Measurements from ENCODE around the gene IRS1. TPM values are rescaled to one million over a fixed set of nuclear protein-coding genes. Genes with fewer than 3 reads are reported as not detected.

IRS1 gene
- total RNA-seq, 1 donor from 2014 or later = 25.3 TPM

DNA sequence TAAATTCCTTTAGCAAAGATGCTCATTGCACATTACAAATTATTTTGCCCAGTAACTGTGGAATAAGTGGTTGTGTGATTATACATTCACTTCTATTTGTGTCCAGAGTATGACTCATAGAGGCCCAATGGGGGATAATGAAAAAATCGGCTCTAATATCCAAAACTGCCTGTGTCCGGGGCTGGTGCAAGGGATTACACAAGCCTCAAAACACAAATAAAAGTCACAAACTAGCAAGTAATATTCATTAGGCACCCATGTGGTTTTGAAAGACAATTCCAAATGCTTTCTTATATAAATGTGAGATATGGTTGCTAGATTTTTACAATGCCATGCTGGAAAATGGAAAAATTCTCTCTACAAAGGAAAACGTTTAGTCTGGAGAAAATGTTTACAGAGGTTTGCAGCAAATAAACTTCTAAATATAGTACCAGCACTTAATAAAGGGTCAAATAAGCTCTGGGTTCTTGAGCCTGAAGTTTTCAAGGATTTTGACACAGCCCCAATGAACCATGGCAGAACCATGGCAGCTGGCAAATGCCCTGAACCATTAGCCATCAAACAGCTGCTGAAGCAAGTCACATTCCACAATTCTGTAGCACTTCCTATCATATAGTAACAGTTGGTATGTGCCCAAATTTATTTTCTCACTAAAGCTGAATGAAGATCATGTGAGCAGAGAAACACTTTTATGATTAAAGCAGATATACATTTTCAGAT lies 40.5 kb downstream of the IRS1 start:
- ATAC-seq (peak; percentile 29), DNase-seq (ENCODE audit: low spot score) (no peak)

- ATAC-seq = no peak
These were observed 43.5 kb downstream of the IRS1 start for GRCh38 chr2:226756131-226756530.

GRCh38 chr2:226755631-226756030 lies 44.0 kb downstream of the IRS1 start:
- DNase-seq (ENCODE audit: low spot score) (no peak), ATAC-seq (no peak)

More at GRCh38 chr2:226756131-226756530, 43.5 kb downstream of the IRS1 start:
- no peak for DNase-seq (ENCODE audit: low spot score)

DNA sequence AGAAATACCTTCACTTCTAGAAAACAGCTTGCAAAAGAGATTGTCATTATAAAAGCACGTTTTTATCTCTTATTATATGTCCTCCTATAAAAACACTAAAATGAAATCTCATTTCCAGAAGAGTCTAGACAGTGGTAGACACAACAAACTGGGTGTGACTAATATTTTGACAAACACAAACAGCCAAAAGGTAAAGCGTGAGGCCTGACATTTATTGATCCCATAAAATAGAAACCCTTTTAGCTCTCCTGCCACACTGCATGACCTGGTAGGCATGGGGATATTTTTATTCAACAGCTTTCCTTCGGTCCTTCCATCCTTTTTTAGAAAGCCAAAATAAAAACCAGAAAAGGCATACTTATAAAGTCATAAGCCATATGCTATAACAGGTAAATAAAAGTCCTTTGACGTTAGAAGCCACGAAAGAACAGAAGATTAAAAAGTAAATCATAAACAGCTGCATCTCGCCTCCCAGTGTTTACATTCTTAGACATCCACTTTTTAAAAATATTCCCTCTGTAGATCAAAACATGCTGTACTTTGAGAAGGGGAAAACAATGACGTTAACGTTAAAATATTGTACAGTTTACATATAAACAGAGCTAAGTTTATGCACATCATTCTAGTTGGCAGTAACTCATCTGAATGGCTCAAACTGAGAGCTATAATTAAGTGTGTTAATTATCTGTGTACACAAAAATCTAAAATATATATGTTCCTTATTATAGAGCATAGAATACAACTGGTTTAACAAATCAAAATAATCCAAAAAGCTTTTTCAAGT lies 44.6 kb downstream of the IRS1 start:
- ATAC-seq (no peak), DNase-seq (ENCODE audit: low spot score) (no peak)

DNA sequence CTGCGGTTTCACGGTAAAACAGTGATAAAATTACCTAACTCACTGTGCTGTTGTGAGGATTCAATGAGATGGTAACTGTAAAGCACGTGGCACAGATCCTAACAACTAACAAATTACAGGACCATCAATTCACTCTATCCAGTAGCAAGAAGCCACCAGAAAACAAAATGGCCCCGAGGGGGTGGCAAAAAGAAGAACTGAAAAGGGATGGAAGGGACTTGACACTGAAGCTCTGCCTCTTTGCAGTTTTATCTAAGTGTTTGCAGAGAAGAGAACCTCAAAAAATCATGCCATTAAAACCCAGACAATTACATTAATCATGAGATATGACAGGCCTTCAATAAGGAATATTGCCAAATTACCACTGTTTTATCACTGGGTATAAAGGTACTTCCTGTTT lies 46.7 kb downstream of the IRS1 start:
- ATAC-seq (no peak), DNase-seq (ENCODE audit: low spot score) (no peak)

DNA sequence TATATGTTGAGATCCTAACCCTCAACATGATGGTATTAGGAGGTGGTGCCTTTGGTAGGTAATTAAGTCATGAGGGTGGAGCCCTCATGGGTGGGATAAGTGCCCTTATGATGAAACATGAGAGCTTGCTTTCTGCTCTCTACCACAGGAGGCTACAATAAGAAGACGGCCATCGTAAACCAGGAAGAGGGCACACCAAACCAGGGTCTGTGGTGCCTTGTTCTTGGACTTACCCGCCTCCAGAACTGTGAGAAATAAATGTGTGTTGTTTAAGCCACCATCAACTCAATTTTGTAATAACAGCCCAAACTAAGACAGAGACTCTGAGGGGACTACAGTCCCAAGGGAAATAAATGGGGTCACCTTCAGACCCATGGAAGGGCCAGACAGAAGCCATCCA lies 52.3 kb downstream of the IRS1 start:
- ATAC-seq = no peak
- no peak for DNase-seq (ENCODE audit: low spot score)

- peak; percentile 11 for ATAC-seq
- no peak for DNase-seq (ENCODE audit: low spot score)
These were observed 53.3 kb downstream of the IRS1 start for GRCh38 chr2:226746196-226746800.

GRCh38 chr2:226743915-226744314 lies 55.7 kb downstream of the IRS1 start:
- DNase-seq (ENCODE audit: low spot score) = no peak
- no peak for ATAC-seq

GRCh38 chr2:226742347-226742746 lies 57.3 kb downstream of the IRS1 start:
- DNase-seq (ENCODE audit: low spot score) (peak; percentile 82), ATAC-seq (peak; percentile 68)

- ATAC-seq = no peak
- DNase-seq (ENCODE audit: low spot score) = no peak
These were observed 59.5 kb downstream of the IRS1 start for GRCh38 chr2:226740039-226740648.

GRCh38 chr2:226739545-226740030 lies 60.0 kb downstream of the IRS1 start:
- ATAC-seq = peak; percentile 5
- DNase-seq (ENCODE audit: low spot score) = no peak

- DNase-seq (ENCODE audit: low spot score) (no peak), ATAC-seq (peak; percentile 60)
These were observed 60.6 kb downstream of the IRS1 start for GRCh38 chr2:226738821-226739544.

DNA sequence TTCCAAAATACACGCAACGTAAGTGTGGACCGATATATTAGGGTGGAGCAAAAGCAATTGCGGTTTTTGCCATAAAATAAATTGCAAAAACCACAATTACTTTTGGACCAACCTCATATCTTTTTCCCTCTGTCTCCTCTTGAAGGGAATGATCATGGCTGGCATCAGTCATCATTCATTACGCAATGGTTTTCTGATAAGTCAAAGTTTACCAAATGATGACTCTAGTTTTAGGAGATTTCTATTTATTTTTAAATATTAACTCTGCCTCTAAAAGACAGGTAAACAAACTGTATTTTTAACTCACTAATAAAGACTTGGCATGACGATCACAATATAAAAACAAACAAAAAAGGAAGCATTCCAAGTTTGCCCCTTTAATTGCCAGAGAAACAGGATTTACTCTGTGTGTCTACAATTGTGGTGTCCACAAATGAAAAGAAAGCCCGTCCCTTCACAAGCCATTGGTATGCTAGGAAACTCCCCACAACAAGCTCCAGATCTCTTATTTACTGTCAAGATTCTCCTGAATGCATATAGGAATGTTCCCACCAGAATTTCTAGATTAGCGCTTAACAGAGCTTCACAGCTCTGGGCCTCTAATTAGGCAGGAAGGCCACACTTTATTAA lies 61.3 kb downstream of the IRS1 start:
- no peak for DNase-seq (ENCODE audit: low spot score)
- peak; percentile 46 for ATAC-seq

DNA sequence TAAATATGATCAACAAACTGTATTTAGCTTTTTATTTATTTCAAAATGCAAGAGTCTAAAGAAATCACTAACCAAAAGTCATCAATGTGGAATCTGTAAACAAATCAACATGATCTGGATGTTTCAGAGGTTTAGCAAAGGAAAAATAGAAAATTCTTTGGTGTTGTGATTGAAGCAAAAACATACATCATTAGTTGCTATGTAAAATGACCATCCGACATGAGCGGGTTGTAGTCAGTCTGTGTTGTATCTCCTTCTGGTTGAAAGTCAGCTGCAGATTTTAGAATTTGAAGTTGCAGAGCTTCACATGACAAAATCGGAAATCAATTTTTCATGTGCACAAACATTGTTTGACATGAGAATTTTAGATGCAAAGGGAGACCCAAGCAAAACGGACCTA lies 63.2 kb downstream of the IRS1 start:
- ATAC-seq = no peak
- DNase-seq (ENCODE audit: low spot score) = no peak

- DNase-seq (ENCODE audit: low spot score) (no peak), ATAC-seq (no peak)
These were observed 65.6 kb downstream of the IRS1 start for GRCh38 chr2:226733927-226734564.

DNA sequence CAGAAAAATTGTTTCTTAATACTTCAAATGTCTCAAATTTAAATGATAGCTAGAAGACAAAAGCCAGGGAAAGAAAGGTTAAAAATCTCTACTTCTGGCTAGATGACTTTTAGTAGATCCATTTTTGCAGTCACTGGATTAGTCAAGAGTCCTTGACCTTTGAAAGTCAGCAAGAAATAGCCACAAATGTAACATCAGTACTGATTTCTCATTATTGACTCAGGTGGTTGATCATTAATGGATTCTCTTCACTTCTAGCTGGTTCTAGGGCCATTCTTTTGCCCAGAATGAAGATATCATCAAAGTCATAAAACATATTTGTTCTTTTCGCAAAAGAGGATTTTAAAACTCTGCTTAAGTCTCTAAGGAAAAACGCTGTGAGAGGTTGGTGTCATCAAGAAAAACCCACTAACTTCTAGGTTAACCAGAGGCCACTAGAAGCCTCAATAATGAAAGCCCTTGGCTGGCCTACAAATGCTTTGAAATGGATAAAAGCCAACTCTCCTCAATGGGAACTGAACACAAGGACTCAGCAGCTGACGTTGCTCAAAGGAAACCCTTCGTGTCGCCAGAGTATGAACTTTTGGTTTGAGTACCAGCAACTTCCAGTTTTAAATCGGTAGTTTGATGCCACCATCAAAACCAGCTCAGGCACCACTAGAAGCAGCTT lies 66.3 kb downstream of the IRS1 start:
- peak; percentile 70 for DNase-seq (ENCODE audit: low spot score)
- ATAC-seq = peak; percentile 73

DNA sequence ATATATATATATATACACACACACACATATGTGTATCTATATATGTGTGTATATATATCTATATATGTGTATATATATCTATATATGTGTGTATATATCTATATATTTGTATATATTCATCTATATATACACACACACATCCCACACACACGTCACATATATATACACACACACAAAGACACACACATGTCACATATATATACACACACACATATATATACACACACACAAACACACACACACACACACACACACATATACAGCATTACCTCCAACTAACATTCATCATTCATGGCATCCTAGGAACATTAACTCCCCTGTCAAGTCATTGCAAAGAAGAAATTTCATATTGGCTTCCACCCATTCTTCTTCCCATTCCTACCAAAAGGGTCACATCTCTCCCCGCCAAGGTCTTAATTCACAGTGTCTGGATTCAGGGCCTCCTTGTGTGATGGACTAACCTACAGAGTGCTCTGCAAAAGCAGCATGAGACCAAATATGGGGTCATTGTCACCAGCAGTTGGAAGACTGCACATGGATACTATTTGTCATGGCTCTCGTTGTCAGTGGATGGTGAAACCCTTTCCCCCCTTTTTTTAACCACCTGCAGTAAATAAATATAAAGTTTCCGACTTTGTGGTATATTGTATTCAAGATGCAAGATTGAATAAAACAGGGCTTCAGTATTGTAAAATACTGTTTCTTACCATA lies 67.0 kb downstream of the IRS1 start:
- ATAC-seq (no peak), DNase-seq (ENCODE audit: low spot score) (no peak)

DNA sequence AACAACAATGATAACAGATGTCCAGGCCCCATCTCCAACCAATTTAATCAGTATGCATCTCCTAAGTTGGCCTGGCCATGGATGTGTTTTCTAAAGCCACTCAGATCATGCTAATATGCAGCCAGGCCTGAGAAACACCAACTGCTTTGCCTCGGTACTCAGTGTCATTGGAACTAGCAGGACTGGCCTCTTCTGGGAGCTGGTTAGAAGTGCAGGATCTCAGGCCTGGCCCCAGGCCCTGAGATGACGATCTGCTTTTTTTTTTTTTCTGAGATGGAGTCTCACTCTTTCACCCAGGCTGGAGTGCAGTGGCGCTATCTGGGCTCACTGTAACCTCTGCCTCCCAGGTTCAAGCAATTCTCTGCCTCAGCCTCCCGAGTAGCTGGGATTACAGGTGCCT lies 69.1 kb downstream of the IRS1 start:
- DNase-seq (ENCODE audit: low spot score) (peak; percentile 61), ATAC-seq (peak; percentile 82)
